CD4-positive, alpha-beta T cell treated with Interleukin-4 for 4 hours (primary cell): ENCODE results near the gene ANKRD20A1.
"Not testable (repeated sequence)": the region's sequence is repeated elsewhere in the genome, so short reads cannot be mapped to it uniquely, and the experiment has no call there.

Experiments used
- DNase-seq: peaks from one replicate; pipeline ENCODE4 v3.0.0-alpha.2; 2020

ANKRD20A1 gene

DNA sequence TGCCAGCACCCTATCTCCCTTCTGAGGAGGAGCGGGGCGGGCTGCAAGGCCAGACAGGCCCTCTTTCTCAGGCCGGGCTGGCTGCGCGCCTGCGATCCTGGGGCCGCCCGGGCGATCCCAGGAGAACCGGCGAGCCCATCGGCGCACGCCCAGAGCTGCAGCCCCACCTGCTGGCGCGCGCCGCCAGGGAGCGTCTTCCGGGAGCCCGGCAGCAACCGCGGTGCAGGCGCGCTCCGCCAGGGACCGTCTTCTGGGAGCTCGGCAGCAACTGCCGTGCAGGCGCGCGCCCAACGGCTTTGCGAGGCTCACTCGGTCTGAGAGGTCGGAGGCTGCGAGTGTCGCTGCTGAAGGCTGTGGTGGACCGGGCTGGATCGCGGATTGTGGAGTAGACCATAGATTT lies at the start of gene ANKRD20A1:
Gene ANKRD20A1, plus strand, starts transcription at position 61 of the 400 bp plus-strand sequence. CDS start 496 bp downstream, outside the sequence.
- DNase-seq, result not testable (repeated sequence)

DNA sequence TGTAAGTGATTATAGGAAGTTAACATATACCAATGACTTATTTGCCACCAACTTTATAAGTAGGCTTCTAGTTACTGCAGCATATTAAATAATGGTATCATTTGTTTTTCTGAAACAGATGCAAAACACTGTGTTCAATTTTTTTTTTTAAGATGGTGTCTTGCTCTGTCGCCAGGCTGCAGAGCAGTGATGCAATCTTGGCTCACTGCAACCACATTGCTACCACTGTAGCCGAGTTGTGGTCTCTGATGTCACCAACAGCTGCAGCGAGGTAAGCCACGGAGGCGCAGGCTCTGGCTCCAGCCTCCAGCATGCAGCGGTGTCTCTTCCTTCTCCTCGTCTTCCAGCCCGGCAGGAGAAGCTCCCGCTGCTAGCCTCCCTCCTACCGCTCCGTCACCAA lies 26.6 kb upstream of the ANKRD20A1 start:
- DNase-seq, result not testable (repeated sequence)
